GM21529 (cell line): Measurements from ENCODE around the gene CEP295NL.
A peak's percentile ranks its signal among the peaks of the same experiment; 100 is the strongest.
"Not testable (repeated sequence)": the region's sequence is repeated elsewhere in the genome, so short reads cannot be mapped to it uniquely, and the experiment has no call there.

ENCODE experiments used
- ATAC-seq: cut with Tn5 transposase; IDR thresholded peaks from one replicate; pipeline ENCODE4 v1.9.1; 2021; ENCODE audit not compliant: unreplicated experiment

Gene CEP295NL

GRCh38 chr17:78905541-78905940 is 2.5 kb upstream of the CEP295NL start:
- no peak for ATAC-seq

- ATAC-seq = no peak
These were observed 2.1 kb upstream of the CEP295NL start for GRCh38 chr17:78905116-78905515.

- no peak for ATAC-seq
These were observed 1.4 kb upstream of the CEP295NL start for GRCh38 chr17:78904371-78904770.

- not testable (repeated sequence) for ATAC-seq
These were observed 770 bp downstream of the CEP295NL start for GRCh38 chr17:78902231-78902630.

- ATAC-seq = no peak
These were observed 1.2 kb downstream of the CEP295NL start for GRCh38 chr17:78901806-78902205.

GRCh38 chr17:78900816-78901215 is 2.2 kb downstream of the CEP295NL start:
- no peak for ATAC-seq

- no peak for ATAC-seq
These were observed 3.4 kb downstream of the CEP295NL start for GRCh38 chr17:78899361-78900260.

- no peak for ATAC-seq
These were observed 4.1 kb downstream of the CEP295NL start for GRCh38 chr17:78898947-78899346.

GRCh38 chr17:78898075-78898836 is 4.7 kb downstream of the CEP295NL start:
- no peak for ATAC-seq

GRCh38 chr17:78897664-78898047 is 5.3 kb downstream of the CEP295NL start:
- ATAC-seq = no peak

- ATAC-seq = no peak
These were observed 6.0 kb downstream of the CEP295NL start for GRCh38 chr17:78896834-78897663.

GRCh38 chr17:78896091-78896833 is 6.7 kb downstream of the CEP295NL start:
- no peak for ATAC-seq

GRCh38 chr17:78895322-78895721 is 7.7 kb downstream of the CEP295NL start:
- ATAC-seq = no peak

- no peak for ATAC-seq
These were observed 9.3 kb downstream of the CEP295NL start for GRCh38 chr17:78893684-78894083.

GRCh38 chr17:78892936-78893379 is 10.0 kb downstream of the CEP295NL start:
- ATAC-seq = no peak

GRCh38 chr17:78892520-78892919 is 10.5 kb downstream of the CEP295NL start:
- no peak for ATAC-seq

GRCh38 chr17:78892062-78892456 is 10.9 kb downstream of the CEP295NL start:
- no peak for ATAC-seq

GRCh38 chr17:78891406-78892061 is 11.5 kb downstream of the CEP295NL start:
- ATAC-seq = no peak

- peak; percentile 52 for ATAC-seq
These were observed 12.5 kb downstream of the CEP295NL start for GRCh38 chr17:78890498-78890897.

- ATAC-seq = not testable (repeated sequence)
These were observed 12.9 kb downstream of the CEP295NL start for GRCh38 chr17:78890096-78890495.
